DMS53 treated with DMSO at 0.1 percent for 48 hours (cell line): ENCODE measurements around the gene FRMD4A.
"Not testable (repeated sequence)": the region's sequence is repeated elsewhere in the genome, so short reads cannot be mapped to it uniquely, and the experiment has no call there.

ENCODE experiments used
- DNase-seq: peaks from one replicate; lab custom pipeline; 2025; ENCODE audit not compliant: unreplicated experiment; lab: John Stamatoyannopoulos, UW

Gene FRMD4A

GRCh38 chr10:13865220-13865619 is 465.5 kb downstream of the FRMD4A start:
- DNase-seq = not testable (repeated sequence)

- no peak for DNase-seq
Measured at GRCh38 chr10:13862546-13863233, 468.0 kb downstream of the FRMD4A start.

GRCh38 chr10:13860886-13861285 is 469.8 kb downstream of the FRMD4A start:
- no peak for DNase-seq

GRCh38 chr10:13859979-13860654 is 470.6 kb downstream of the FRMD4A start:
- no peak for DNase-seq

- DNase-seq = no peak
Measured at GRCh38 chr10:13858709-13859108, 472.0 kb downstream of the FRMD4A start.

- DNase-seq = no peak
Measured at GRCh38 chr10:13857451-13857850, 473.3 kb downstream of the FRMD4A start.

- no peak for DNase-seq
Measured at GRCh38 chr10:13853854-13854253, 476.9 kb downstream of the FRMD4A start.

- no peak for DNase-seq
Measured at GRCh38 chr10:13852872-13853271, 477.9 kb downstream of the FRMD4A start.

- DNase-seq = no peak
Measured at GRCh38 chr10:13851906-13852305, 478.8 kb downstream of the FRMD4A start.

- no peak for DNase-seq
Measured at GRCh38 chr10:13848520-13849445, 481.9 kb downstream of the FRMD4A start.

GRCh38 chr10:13847201-13847631 is 483.5 kb downstream of the FRMD4A start:
- DNase-seq = no peak

- DNase-seq = no peak
Measured at GRCh38 chr10:13845897-13846296, 484.8 kb downstream of the FRMD4A start.

GRCh38 chr10:13844651-13845050 is 486.1 kb downstream of the FRMD4A start:
- no peak for DNase-seq

- no peak for DNase-seq
Measured at GRCh38 chr10:13842117-13842516, 488.6 kb downstream of the FRMD4A start.

- DNase-seq = no peak
Measured at GRCh38 chr10:13840036-13840435, 490.7 kb downstream of the FRMD4A start.

- DNase-seq = no peak
Measured at GRCh38 chr10:13839430-13839990, 491.2 kb downstream of the FRMD4A start.

- DNase-seq = no peak
Measured at GRCh38 chr10:13839030-13839429, 491.7 kb downstream of the FRMD4A start.

GRCh38 chr10:13837966-13838365 is 492.8 kb downstream of the FRMD4A start:
- no peak for DNase-seq

GRCh38 chr10:13834581-13835286 is 496.0 kb downstream of the FRMD4A start:
- no peak for DNase-seq

- no peak for DNase-seq
Measured at GRCh38 chr10:13831711-13832141, 499.0 kb downstream of the FRMD4A start.

- DNase-seq = no peak
Measured at GRCh38 chr10:13830385-13830784, 500.3 kb downstream of the FRMD4A start.
